Ishikawa (cell line): Measurements from ENCODE around the gene PCDHB14.

ENCODE experiments used
- CEBPB ChIP-seq: IDR thresholded peaks from 2 replicates; pipeline ENCODE4 v1.6.1; 2012
- EP300 ChIP-seq: IDR thresholded peaks from 2 replicates; pipeline ENCODE4 v1.6.1; 2012; ENCODE audit warnings: borderline replicate concordance
- MAX ChIP-seq: IDR thresholded peaks from 2 replicates; pipeline ENCODE4 v1.6.1; 2012
- TAF1 ChIP-seq: IDR thresholded peaks from 2 replicates; pipeline ENCODE4 v1.6.1; 2012; ENCODE audit warnings: low read depth, mild to moderate bottlenecking
- TF ChIP-seq, protein P1 (sequence below): IDR thresholded peaks from 2 replicates; pipeline ENCODE4 v1.6.1; 2012; ENCODE audit warnings: low read depth, mild to moderate bottlenecking

GRCh38 chr5:141234109-141234667, 11.0 kb downstream of the PCDHB14 start:
- TF ChIP-seq MAX = no peak
- TF ChIP-seq, protein P1, sequence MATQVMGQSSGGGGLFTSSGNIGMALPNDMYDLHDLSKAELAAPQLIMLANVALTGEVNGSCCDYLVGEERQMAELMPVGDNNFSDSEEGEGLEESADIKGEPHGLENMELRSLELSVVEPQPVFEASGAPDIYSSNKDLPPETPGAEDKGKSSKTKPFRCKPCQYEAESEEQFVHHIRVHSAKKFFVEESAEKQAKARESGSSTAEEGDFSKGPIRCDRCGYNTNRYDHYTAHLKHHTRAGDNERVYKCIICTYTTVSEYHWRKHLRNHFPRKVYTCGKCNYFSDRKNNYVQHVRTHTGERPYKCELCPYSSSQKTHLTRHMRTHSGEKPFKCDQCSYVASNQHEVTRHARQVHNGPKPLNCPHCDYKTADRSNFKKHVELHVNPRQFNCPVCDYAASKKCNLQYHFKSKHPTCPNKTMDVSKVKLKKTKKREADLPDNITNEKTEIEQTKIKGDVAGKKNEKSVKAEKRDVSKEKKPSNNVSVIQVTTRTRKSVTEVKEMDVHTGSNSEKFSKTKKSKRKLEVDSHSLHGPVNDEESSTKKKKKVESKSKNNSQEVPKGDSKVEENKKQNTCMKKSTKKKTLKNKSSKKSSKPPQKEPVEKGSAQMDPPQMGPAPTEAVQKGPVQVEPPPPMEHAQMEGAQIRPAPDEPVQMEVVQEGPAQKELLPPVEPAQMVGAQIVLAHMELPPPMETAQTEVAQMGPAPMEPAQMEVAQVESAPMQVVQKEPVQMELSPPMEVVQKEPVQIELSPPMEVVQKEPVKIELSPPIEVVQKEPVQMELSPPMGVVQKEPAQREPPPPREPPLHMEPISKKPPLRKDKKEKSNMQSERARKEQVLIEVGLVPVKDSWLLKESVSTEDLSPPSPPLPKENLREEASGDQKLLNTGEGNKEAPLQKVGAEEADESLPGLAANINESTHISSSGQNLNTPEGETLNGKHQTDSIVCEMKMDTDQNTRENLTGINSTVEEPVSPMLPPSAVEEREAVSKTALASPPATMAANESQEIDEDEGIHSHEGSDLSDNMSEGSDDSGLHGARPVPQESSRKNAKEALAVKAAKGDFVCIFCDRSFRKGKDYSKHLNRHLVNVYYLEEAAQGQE = no peak
- TF ChIP-seq TAF1 = no peak
- TF ChIP-seq EP300 = no peak
- no peak for TF ChIP-seq CEBPB
